ENCODE data around the gene GAR1. TPM values are rescaled to one million over a fixed set of nuclear protein-coding genes. Genes with fewer than 3 reads are reported as not detected.
"Not testable (repeated sequence)": the region's sequence is repeated elsewhere in the genome, so short reads cannot be mapped to it uniquely, and the experiment has no call there.

Gene GAR1
- total RNA-seq, 3 donors from 2014 or later = 10.3 to 15.9 (median 11.5) TPM

GRCh38 chr4:109847896-109848442 lies 32.4 kb downstream of the GAR1 start, which contains the start of gene LRIT3:
LRIT3 (plus strand) TSS chr4:109848107; CDS start chr4:109848202, 95 bp downstream.
- Histone ChIP-seq H3K9me3 (no peaks in the 10 kb centered on the region), H3K4me1 (ENCODE audit: low read depth) (peaks cover 8% of the 10 kb centered on the region), H3K36me3 (ENCODE audit: low read depth) (no peaks in the 10 kb centered on the region), H3K4me3 (no peak within 1 kb of the TSS)
- no peak for TF ChIP-seq CTCF (IDR thresholded peaks at IDR 0.05)
- DNase-seq (no peak), ATAC-seq (no peak)
- intact Hi-C loops (cut with DNase I, micrococcal nuclease) = no loop called here

- intact Hi-C loops (cut with DNase I, micrococcal nuclease) = no loop called here
- DNase-seq (no peak), ATAC-seq (no peak)
- Histone ChIP-seq H3K9me3 (no peaks in the 10 kb centered on the region), H3K4me1 (ENCODE audit: low read depth) (peaks cover 8% of the 10 kb centered on the region), H3K36me3 (ENCODE audit: low read depth) (no peaks in the 10 kb centered on the region), H3K4me3 (no peak overlapping the region)
- no peak for TF ChIP-seq CTCF (IDR thresholded peaks at IDR 0.05)
Observed at GRCh38 chr4:109848501-109848900, 32.9 kb downstream of the GAR1 start.

- DNase-seq (no peak), ATAC-seq (no peak)
- Histone ChIP-seq H3K4me3 (no peak overlapping the region), H3K36me3 (ENCODE audit: low read depth) (no peaks in the 10 kb centered on the region), H3K9me3 (no peaks in the 10 kb centered on the region), H3K4me1 (ENCODE audit: low read depth) (peaks cover 8% of the 10 kb centered on the region)
- TF ChIP-seq CTCF (IDR thresholded peaks at IDR 0.05) = no peak
- intact Hi-C loops (cut with DNase I, micrococcal nuclease) = no loop called here
Observed at GRCh38 chr4:109850601-109851000, 35.0 kb downstream of the GAR1 start.

GRCh38 chr4:109859426-109860300 lies 44.1 kb downstream of the GAR1 start:
- not testable (repeated sequence) for ATAC-seq

GRCh38 chr4:109861271-109861670 lies 45.7 kb downstream of the GAR1 start:
- peaks cover 14% of the 10 kb centered on the region for H3K9me3 ChIP-seq
- H3K4me3 ChIP-seq = no peak overlapping the region
- DNase-seq (no peak), ATAC-seq (no peak)
- H3K36me3 ChIP-seq (ENCODE audit: low read depth) = no peaks in the 10 kb centered on the region
- TF ChIP-seq CTCF (IDR thresholded peaks at IDR 0.05) = no peak
- intact Hi-C loops (cut with DNase I, micrococcal nuclease) = no loop called here
- no peaks in the 10 kb centered on the region for H3K4me1 ChIP-seq (ENCODE audit: low read depth)

More at GRCh38 chr4:109859426-109860300, 44.1 kb downstream of the GAR1 start:
- intact Hi-C loops (cut with DNase I, micrococcal nuclease); H3K4me3 ChIP-seq; H3K36me3 ChIP-seq (ENCODE audit: low read depth); H3K4me1 ChIP-seq (ENCODE audit: low read depth); DNase-seq: not testable (repeated sequence)
- peaks cover 14% of the 10 kb centered on the region for H3K9me3 ChIP-seq

- intact Hi-C loops (cut with DNase I, micrococcal nuclease) = no loop called here
- Histone ChIP-seq H3K4me3 (no peak overlapping the region), H3K4me1 (ENCODE audit: low read depth) (no peaks in the 10 kb centered on the region), H3K9me3 (peaks cover 14% of the 10 kb centered on the region), H3K36me3 (ENCODE audit: low read depth) (no peaks in the 10 kb centered on the region)
- ATAC-seq (no peak), DNase-seq (no peak)
- TF ChIP-seq CTCF (IDR thresholded peaks at IDR 0.05) = no peak
Observed at GRCh38 chr4:109861916-109862511, 46.5 kb downstream of the GAR1 start.

Data from mucosa of descending colon (tissue), 3 donors.